NCI-H2196 treated with DMSO at 0.1 percent for 48 hours (cell line): ENCODE results near the gene CMTM3.
A peak's percentile ranks its signal among the peaks of the same experiment; 100 is the strongest.
"Not testable (repeated sequence)": the region's sequence is repeated elsewhere in the genome, so short reads cannot be mapped to it uniquely, and the experiment has no call there.

ENCODE experiments used
- DNase-seq: peaks from one replicate; lab custom pipeline; 2025; ENCODE audit not compliant: unreplicated experiment; lab: John Stamatoyannopoulos, UW

CMTM3 gene

DNA sequence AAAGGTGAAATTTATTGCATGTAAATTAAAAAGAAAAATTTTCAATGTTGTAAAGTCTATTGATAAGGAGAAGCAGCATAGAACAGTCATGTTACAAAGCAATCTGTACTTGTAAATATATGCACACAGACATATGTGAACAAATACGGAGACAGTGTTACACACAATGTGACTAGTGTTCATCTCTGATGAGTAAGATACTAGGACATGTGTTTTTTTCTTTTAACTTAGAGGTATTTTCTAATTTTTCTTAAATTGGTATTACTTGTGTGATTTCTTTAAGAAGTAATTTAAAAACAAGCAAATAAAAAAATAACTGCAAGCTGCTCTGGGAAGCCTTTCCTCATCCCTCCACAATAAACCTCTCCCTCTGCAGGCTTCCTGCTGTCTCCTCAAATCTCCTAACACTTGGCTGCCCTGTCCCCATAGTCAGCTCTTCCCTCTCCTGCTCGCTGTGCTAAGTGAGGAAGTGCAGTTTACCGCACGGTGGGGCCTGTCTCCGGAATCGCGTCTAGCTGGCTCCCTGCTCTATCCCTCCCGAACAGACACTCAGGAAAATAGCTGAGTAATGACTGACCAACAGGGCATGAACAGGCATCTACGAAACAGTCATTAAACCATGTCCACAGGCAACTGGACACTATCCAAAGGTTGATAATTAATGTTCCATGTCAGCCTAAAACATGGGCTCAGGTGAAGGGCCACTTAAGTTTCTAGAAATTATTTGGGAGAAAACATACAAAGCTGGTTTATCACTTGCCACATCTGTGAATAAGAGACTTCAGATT lies 56.1 kb downstream of the CMTM3 start:
- peak; percentile 36 for DNase-seq

DNA sequence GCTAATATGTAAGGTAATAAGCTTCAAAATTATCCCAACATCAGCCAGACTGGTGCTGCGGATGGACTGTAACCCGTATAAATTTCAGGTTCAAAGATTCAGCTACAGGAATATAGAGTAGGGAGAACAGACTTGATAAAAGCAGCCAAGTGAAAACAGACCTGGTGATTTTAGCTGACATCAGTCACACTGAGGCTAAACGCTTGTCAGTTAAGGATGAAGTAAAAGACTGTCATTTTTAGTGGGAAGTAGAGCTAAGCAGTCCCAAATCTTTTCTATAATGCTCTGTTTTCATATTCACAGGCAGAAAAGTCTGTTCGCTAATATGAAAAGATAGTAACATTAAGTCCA lies 56.7 kb downstream of the CMTM3 start:
- DNase-seq, result no peak

- not testable (repeated sequence) for DNase-seq
Observed at GRCh38 chr16:66661671-66662346, 57.3 kb downstream of the CMTM3 start.

GRCh38 chr16:66662445-66663194 lies 58.1 kb downstream of the CMTM3 start:
- no peak for DNase-seq
